ENCODE results near the gene PNLIP. TPM values are rescaled to one million over a fixed set of nuclear protein-coding genes. Genes with fewer than 3 reads are reported as not detected.

PNLIP gene
- total RNA-seq, 2 donors from 2014 or later, result 5.0 TPM; not detected in 1

DNA sequence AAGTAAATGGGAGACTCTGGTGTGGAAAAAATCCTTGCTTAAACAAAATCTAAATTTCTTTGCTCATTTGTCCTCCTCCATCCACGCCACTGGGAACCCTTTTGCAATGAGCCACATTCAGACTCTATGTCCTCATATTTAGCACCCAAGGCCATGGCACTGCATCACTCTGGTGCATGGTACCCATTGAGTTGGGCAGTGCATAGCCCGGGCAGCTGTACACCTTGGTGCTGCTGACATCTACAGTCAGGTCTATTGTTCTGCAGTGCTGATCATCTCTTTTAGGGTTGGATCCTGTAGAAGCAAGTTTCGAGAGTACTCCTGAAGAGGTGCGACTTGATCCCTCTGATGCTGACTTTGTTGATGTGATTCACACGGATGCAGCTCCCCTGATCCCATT lies 51.8 kb downstream of the PNLIP start:
- DNase-seq, result no peak
- TF ChIP-seq, protein P1, sequence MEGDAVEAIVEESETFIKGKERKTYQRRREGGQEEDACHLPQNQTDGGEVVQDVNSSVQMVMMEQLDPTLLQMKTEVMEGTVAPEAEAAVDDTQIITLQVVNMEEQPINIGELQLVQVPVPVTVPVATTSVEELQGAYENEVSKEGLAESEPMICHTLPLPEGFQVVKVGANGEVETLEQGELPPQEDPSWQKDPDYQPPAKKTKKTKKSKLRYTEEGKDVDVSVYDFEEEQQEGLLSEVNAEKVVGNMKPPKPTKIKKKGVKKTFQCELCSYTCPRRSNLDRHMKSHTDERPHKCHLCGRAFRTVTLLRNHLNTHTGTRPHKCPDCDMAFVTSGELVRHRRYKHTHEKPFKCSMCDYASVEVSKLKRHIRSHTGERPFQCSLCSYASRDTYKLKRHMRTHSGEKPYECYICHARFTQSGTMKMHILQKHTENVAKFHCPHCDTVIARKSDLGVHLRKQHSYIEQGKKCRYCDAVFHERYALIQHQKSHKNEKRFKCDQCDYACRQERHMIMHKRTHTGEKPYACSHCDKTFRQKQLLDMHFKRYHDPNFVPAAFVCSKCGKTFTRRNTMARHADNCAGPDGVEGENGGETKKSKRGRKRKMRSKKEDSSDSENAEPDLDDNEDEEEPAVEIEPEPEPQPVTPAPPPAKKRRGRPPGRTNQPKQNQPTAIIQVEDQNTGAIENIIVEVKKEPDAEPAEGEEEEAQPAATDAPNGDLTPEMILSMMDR (IDR thresholded peaks at IDR 0.05), result no peak
- Histone ChIP-seq H3K9me3 (no peaks in the 10 kb centered on the region), H3K27me3 (no peaks in the 10 kb centered on the region), H3K36me3 (no peaks in the 10 kb centered on the region), H3K4me1 (no peaks in the 10 kb centered on the region), H3K27ac (no peak overlapping the region), H3K9ac (ENCODE audit: low read depth in 2 of 2, low read length in 2 of 2) (no peak overlapping the region), H3K4me3 (no peak overlapping the region)
- intact Hi-C loops (cut with DNase I), result no loop called here

- TF ChIP-seq, protein P1 (IDR thresholded peaks at IDR 0.05), result no peak
- Histone ChIP-seq H3K9me3 (no peaks in the 10 kb centered on the region), H3K36me3 (no peaks in the 10 kb centered on the region), H3K4me3 (no peak overlapping the region), H3K27ac (no peak overlapping the region), H3K4me1 (no peaks in the 10 kb centered on the region), H3K27me3 (no peaks in the 10 kb centered on the region), H3K9ac (ENCODE audit: low read depth in 2 of 2, low read length in 2 of 2) (no peak overlapping the region)
- DNase-seq, result no peak
- intact Hi-C loops (cut with DNase I), result no loop called here
These were observed 52.6 kb downstream of the PNLIP start for GRCh38 chr10:116598329-116598728.

DNA sequence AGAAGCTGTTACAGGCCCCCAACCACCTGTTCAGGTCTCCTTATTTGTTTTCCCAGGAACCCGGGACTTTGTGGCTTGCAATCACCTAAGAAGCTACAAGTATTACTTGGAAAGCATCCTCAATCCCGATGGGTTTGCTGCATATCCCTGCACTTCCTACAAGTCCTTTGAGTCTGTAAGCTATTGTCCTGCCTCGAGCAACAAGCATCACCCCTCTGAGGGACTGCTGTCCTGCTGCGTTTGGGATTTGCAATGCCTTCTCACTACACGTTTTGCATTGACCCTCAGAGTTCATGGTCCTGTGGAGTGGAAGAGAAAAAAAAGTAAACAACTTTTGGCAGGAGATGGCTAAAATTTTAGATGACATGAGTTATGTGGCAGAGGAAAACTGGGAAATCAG lies 54.3 kb downstream of the PNLIP start:
- Histone ChIP-seq H3K4me1 (no peaks in the 10 kb centered on the region), H3K36me3 (no peaks in the 10 kb centered on the region), H3K27ac (no peak overlapping the region), H3K4me3 (no peak overlapping the region), H3K27me3 (no peaks in the 10 kb centered on the region), H3K9me3 (no peaks in the 10 kb centered on the region), H3K9ac (ENCODE audit: low read depth in 2 of 2, low read length in 2 of 2) (no peak overlapping the region)
- DNase-seq, result no peak
- TF ChIP-seq, protein P1 (IDR thresholded peaks at IDR 0.05), result no peak
- intact Hi-C loops (cut with DNase I), result no loop called here

GRCh38 chr10:116602648-116603400 lies 57.1 kb downstream of the PNLIP start:
- Histone ChIP-seq H3K4me3 (no peak overlapping the region), H3K4me1 (no peaks in the 10 kb centered on the region), H3K9me3 (no peaks in the 10 kb centered on the region), H3K9ac (ENCODE audit: low read depth in 2 of 2, low read length in 2 of 2) (no peak overlapping the region), H3K36me3 (no peaks in the 10 kb centered on the region), H3K27me3 (no peaks in the 10 kb centered on the region), H3K27ac (no peak overlapping the region)
- no peak for DNase-seq
- TF ChIP-seq, protein P1 (IDR thresholded peaks at IDR 0.05), result no peak
- intact Hi-C loops (cut with DNase I), result no loop called here

GRCh38 chr10:116606061-116606483 lies 60.3 kb downstream of the PNLIP start:
- Histone ChIP-seq H3K4me1 (no peaks in the 10 kb centered on the region), H3K27ac (no peak overlapping the region), H3K4me3 (no peak overlapping the region), H3K27me3 (peaks cover 9% of the 10 kb centered on the region), H3K9me3 (no peaks in the 10 kb centered on the region), H3K36me3 (no peaks in the 10 kb centered on the region), H3K9ac (ENCODE audit: low read depth in 2 of 2, low read length in 2 of 2) (no peak overlapping the region)
- DNase-seq, result no peak
- intact Hi-C loops (cut with DNase I), result no loop called here
- TF ChIP-seq, protein P1 (IDR thresholded peaks at IDR 0.05), result no peak
